DND-41 (cell line): ENCODE results near the gene RPL29.

Experiments used
- EZH2 ChIP-seq: IDR thresholded peaks from 3 replicates; pipeline ENCODE4 v1.6.1; 2012; ENCODE audit warnings: borderline replicate concordance, low read depth, mild to moderate bottlenecking, moderate library complexity, low read length, inconsistent platforms; ENCODE audit not compliant: severe bottlenecking
- TF ChIP-seq, protein P1 (sequence below): IDR thresholded peaks from 2 replicates; pipeline ENCODE4 v1.5.1; 2012; ENCODE audit warnings: borderline replicate concordance, low read length, moderate library complexity, mild to moderate bottlenecking; ENCODE audit not compliant: poor library complexity, severe bottlenecking; ENCODE audit errors: extremely low read depth

DNA sequence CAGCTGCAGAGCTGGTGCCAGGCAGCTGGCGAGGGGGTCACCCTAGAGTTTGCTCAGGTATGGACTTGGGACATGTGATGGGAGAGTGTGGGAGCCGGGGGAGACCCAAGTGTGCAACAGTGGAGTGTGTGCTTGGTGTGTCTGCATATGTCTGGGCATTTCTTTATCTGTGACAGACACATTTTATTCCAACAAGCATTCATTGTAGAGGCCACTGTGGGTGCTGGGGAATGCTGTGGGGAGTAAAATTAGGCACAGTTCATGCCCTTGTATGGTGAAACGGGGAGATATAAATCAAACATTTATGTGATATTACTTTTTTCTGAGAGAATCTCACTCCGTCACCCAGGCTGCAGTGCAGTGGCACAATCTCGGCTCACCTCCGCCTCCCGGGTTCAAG lies 8.1 kb downstream of the RPL29 start:
- TF ChIP-seq, protein P1, sequence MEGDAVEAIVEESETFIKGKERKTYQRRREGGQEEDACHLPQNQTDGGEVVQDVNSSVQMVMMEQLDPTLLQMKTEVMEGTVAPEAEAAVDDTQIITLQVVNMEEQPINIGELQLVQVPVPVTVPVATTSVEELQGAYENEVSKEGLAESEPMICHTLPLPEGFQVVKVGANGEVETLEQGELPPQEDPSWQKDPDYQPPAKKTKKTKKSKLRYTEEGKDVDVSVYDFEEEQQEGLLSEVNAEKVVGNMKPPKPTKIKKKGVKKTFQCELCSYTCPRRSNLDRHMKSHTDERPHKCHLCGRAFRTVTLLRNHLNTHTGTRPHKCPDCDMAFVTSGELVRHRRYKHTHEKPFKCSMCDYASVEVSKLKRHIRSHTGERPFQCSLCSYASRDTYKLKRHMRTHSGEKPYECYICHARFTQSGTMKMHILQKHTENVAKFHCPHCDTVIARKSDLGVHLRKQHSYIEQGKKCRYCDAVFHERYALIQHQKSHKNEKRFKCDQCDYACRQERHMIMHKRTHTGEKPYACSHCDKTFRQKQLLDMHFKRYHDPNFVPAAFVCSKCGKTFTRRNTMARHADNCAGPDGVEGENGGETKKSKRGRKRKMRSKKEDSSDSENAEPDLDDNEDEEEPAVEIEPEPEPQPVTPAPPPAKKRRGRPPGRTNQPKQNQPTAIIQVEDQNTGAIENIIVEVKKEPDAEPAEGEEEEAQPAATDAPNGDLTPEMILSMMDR: no peak
- no peak for TF ChIP-seq EZH2
